Ishikawa (cell line): Measurements from ENCODE around the gene HTR3D.

Experiments used
- EGR1 ChIP-seq: IDR thresholded peaks from 2 replicates; pipeline ENCODE4 v1.6.1; 2012
- FOXM1 ChIP-seq: IDR thresholded peaks from 2 replicates; pipeline ENCODE4 v1.6.1; 2012; ENCODE audit warnings: low read depth, borderline replicate concordance
- NFIC ChIP-seq: IDR thresholded peaks from 2 replicates; pipeline ENCODE4 v1.6.1; 2012
- RAD21 ChIP-seq: IDR thresholded peaks from 2 replicates; pipeline ENCODE4 v1.6.1; 2012; ENCODE audit warnings: low read depth
- TAF1 ChIP-seq: IDR thresholded peaks from 2 replicates; pipeline ENCODE4 v1.6.1; 2012; ENCODE audit warnings: low read depth, mild to moderate bottlenecking
- TCF12 ChIP-seq: IDR thresholded peaks from 2 replicates; pipeline ENCODE4 v1.6.1; 2012; ENCODE audit warnings: low read depth
- TEAD4 ChIP-seq: IDR thresholded peaks from 2 replicates; pipeline ENCODE4 v1.6.1; 2012
- TF ChIP-seq, protein P1 (sequence below): IDR thresholded peaks from 2 replicates; pipeline ENCODE4 v1.6.1; 2012; ENCODE audit warnings: low read depth, mild to moderate bottlenecking

- no peak for TF ChIP-seq TAF1
- no peak for TF ChIP-seq EGR1
- no peak for TF ChIP-seq NFIC
- no peak for TF ChIP-seq RAD21
- no peak for TF ChIP-seq FOXM1
- TF ChIP-seq TCF12 = no peak
- TF ChIP-seq, protein P1, sequence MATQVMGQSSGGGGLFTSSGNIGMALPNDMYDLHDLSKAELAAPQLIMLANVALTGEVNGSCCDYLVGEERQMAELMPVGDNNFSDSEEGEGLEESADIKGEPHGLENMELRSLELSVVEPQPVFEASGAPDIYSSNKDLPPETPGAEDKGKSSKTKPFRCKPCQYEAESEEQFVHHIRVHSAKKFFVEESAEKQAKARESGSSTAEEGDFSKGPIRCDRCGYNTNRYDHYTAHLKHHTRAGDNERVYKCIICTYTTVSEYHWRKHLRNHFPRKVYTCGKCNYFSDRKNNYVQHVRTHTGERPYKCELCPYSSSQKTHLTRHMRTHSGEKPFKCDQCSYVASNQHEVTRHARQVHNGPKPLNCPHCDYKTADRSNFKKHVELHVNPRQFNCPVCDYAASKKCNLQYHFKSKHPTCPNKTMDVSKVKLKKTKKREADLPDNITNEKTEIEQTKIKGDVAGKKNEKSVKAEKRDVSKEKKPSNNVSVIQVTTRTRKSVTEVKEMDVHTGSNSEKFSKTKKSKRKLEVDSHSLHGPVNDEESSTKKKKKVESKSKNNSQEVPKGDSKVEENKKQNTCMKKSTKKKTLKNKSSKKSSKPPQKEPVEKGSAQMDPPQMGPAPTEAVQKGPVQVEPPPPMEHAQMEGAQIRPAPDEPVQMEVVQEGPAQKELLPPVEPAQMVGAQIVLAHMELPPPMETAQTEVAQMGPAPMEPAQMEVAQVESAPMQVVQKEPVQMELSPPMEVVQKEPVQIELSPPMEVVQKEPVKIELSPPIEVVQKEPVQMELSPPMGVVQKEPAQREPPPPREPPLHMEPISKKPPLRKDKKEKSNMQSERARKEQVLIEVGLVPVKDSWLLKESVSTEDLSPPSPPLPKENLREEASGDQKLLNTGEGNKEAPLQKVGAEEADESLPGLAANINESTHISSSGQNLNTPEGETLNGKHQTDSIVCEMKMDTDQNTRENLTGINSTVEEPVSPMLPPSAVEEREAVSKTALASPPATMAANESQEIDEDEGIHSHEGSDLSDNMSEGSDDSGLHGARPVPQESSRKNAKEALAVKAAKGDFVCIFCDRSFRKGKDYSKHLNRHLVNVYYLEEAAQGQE = no peak
- no peak for TF ChIP-seq TEAD4
These were observed 26.5 kb downstream of the HTR3D start for GRCh38 chr3:184058029-184058428.
